ACHN (cell line): Measurements from ENCODE around the gene SLX4.

Experiments
- DNase-seq: peaks from one replicate; pipeline ENCODE4 v3.0.0-alpha.2; 2015
- in situ Hi-C: cut with HindIII; loops from 2 replicates; pipeline ENCODE4 v1.10.0; 2017; ENCODE audit warnings: low sequenced_read_pairs, low pct_ligation_motif_present, low pct_unique_long_range_greater_than_20kb

The SLX4 gene

DNA sequence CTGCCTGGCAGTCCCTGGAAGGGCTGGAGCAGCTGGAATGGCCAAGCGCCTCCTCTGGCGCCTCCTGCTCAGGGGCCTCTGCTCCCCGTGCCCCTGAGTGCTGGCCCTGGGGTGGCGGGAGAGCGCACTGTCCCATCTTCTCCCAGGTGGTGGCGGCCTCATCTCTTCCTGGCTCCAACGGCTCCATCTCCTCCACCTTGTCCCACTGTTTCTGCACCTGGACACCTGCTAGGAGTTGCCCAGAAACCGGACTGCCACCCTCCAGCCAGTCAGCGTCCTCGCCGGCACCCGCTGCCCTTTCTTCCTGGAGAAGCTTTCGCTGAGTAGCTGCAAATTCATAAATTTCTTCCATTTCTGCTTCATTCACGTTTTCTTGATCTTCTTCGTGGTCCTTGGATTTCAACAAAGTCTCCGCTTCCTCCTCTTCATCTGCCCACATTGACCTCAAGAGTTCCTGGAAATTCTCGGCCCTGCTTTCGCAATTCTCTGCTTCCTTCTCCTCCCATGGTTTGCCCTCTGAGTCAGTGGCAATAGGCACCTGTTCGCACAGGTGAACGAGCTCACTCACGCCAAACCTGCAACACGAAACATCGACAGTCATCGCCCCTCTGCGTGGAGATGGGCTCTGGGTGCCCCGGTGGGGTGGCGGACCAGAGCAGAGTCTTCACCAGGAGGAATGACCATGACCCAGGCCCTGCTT lies 20.5 kb downstream of the SLX4 start:
- in situ Hi-C loops = no loop called here

DNA sequence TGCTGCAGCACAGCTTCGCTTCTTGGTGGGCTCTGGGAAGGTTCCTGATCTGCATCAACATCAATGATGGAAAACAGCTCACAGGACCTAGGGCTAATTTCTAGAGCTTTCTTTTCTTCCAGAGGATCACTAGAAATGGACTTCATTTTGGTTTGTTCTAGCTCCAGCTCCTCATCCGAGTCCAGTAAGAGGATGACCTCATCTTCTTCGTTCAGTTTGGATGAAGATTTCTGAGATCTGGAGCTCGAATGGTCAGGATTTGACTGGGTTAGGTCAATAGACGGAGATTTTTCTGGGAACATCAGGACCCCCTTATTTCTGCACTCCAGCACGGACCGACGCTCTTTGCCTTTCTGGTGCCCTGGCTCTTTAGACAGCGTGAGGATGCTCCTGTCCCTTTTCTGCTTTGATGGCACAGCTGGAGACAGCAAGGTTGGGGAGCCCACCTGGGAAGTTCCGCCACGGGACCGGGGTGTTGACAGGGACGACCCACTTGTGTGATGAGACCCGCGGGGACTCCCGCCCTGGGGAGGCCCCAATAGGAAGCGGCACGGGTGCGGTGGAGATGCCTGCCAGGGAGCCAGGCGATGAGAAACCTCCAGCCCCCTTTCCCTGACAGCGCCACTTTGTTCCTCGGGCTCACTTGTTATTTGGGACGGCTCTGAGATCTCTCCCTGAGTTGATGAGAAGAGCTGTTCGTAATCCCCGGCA lies 21.3 kb downstream of the SLX4 start:
- in situ Hi-C loops = no loop called here
- no peak for DNase-seq

More for the DNA sequence above, 20.5 kb downstream of the SLX4 start:
- DNase-seq = no peak

DNA sequence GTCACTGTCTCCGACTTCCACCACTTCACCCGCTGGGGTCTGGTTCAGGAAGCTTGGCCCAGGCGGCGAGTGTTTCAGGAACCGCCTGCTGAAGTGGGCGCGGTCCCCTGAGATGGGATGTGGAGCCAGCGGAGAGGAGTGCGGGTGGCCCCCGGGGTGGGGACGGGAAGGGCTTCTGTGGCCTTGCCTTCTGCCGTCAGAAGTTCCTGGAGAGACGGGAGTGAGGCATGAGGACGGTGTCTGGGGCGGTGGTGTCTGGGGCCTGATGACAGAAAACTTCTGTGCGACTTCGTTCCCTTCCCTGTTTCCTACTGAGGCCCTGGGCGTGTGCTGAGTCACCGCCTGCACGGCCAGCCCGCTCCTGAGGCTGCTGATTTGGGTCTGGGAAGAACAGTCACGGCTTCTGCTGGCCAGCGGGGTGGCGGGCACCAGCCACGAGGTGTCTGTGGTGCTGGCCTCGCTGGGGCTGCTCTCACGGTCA lies 21.9 kb downstream of the SLX4 start:
- DNase-seq = no peak
- in situ Hi-C loops = no loop called here

DNA sequence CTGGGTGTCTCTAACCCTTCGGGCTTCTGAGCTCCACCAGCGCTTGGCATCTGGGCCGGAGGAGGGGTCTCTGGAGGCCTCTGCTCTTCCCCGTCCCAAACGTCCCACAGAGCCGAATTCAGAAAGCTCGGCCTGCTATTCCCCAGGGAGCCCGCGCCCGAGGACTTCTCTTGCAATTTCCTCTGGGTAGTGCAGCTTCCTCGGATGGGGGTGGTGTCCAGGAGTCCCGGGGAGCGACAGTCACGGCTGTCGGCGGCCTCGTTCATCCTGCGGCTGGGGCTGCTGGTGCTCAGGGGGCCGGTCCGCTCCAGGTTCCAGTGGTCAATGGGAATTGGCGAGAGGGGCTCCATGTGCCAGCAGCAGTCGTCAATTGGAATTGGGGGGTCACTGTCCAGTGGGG lies 22.4 kb downstream of the SLX4 start:
- in situ Hi-C loops = no loop called here

DNA sequence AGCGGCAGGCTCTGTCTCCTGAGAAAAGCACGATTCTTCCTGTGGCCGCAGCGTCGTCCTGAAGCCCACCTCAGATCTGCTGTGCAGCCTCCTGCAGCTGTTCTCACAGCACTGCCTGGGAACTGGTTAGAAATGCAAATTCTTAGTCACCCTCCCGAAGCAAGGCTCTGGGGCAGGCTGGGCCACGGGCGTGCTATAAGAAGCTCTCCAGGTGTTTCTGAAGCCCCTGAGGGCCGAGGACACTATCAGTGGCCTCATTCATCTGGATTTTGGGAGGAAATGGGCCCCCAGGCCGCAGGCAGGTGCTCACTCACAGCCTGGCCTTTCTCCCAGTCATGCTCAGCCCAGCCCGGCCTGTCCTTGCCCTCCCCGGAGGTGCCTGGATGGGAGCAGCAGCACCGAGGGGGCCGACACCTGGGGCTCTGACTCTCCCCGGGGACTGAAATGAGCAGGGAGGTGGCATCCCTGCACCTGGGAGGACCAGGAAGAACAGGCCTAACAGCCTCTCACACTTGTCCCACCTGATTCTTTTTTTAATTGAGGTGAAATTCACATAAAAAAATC lies 23.8 kb downstream of the SLX4 start:
- in situ Hi-C loops = no loop called here
- DNase-seq = no peak

More for the DNA sequence above, 22.4 kb downstream of the SLX4 start:
- DNase-seq = no peak

DNA sequence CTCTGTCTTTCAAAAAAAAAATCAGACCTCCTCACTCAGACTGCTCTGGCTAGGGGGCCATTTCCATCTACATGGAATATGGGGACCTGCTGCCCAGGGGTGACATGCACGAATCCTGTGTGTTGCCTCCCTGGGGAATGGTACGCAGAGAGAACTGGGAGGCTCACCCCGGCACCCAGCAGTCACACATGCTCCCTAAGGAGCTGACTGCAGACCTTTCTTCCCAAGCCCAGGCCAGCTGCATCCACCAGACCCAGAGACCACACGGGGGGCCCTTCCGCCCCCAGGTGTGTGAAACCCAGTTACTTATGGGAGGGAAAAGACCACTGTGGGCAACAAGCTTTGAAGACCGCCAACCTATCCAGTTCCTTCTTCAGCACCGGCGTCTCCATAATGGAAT lies 27.0 kb downstream of the SLX4 start:
- no peak for DNase-seq
- in situ Hi-C loops = no loop called here

DNA sequence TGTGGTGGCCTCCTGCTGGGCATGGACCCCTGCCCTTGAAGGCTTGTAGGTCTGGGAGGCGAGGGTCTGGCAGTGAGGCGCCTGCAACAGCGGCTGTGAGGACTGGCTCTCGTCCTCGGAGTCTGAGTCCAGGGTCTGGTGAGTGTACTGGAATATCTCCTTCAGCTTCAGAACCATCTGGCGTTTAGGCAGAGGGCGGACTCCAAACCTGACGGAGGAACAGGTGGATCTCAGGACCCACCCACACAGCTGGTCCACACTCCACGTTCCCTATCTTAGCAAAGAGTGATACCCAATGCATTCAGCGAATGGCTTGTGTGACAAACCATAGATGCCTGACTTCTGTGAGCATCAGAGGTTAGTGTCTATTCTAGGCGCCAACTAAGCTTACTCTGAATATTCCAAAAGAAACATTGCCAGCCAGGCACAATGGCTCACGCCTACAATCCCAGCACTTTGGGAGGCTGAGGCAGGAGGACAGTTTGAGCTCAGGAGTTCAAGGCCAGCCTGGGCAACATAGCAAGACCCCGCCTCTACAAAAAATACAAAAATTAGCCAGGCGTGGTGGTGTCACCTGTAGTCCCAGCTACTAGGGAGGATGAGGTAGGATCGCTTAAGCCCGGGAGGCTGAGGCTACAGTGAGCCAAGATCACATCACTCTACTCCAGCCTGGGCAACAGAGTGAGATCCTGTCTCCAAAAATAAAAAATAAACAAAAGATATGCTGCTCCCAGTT lies 27.9 kb downstream of the SLX4 start:
- no peak for DNase-seq
- in situ Hi-C loops = no loop called here

DNA sequence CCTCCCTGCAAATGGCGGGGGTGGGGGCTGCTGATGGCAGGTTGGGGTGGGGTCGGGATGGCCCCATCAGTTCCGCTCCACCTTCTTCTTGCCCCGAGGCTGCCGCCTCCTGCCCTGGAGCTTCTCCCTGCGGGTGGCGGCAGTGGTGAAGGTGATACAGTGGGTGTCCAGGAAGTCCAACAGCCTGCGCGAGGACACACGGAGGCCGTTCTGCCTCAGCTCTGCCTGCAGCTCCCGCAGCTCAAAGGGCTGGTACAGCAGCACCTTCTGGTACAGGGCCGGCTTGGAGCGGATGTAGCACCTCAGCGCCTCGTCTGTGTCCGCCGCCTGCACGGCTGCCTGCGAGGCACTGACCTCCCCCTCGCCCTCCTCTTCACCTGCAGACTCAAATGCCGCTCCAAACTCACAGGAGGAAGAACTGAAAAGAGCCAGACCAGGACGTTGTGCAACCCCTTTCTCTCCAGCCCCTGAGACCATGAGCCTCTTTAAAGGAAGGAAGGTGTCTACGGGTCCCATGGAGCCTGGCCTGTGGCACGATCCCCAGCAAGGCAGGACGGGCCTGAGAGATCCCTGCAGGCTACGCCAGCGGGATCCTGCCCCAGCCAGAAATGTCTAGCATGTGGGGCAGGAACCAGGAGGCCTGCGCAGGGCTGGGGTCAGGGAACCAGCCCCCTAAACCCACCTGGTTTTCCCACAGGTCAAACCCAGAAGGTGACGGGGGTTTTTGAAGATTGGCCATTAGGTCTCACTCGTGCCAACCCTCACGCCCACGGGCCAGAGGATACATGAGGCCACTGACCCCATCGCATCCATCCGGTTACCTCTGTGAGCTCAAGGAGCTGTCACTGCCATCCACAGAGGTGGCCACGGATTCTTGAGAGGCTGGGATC lies 28.9 kb downstream of the SLX4 start:
- DNase-seq = no peak
- in situ Hi-C loops = no loop called here

DNA sequence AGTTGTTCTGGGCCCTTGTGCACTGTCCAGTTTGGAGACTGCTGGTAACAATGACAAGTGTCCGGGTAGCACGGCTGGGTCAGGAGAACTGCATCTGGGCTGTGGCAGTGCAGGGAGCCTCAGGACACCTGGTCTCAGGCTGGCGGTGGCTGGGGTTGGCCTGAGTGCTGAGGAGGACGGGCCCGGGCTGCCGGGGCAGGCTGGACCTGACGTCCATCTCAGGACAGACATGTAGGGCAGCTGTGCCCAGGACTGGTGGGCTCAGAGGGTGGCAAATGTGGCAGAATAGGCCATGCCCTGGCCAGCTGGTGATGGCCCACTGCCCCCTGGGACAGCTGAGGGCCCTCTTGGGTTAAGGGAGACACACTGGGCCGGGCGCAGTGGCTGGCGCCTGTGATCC lies 30.0 kb downstream of the SLX4 start:
- no peak for DNase-seq
- in situ Hi-C loops = no loop called here

DNA sequence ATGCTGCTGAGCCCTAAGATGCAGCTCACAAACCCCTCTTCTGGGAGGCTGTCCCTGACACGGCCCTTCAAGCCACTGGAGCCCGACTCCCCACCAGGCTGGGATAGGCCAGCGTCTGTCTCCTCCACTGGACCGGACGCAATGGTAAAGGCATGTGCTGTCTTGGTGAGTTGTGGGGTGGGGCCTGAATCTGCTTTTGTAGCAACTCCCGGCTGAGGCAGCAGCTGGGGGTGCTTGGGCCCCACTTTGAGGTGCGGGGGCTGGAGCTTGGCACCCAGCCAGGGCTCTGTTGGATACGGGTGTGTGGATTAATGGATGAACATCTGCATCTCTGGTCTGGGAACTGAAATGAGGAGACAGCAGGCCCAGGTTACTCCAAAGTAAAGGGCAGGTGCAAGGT lies 30.7 kb downstream of the SLX4 start:
- in situ Hi-C loops = no loop called here

DNA sequence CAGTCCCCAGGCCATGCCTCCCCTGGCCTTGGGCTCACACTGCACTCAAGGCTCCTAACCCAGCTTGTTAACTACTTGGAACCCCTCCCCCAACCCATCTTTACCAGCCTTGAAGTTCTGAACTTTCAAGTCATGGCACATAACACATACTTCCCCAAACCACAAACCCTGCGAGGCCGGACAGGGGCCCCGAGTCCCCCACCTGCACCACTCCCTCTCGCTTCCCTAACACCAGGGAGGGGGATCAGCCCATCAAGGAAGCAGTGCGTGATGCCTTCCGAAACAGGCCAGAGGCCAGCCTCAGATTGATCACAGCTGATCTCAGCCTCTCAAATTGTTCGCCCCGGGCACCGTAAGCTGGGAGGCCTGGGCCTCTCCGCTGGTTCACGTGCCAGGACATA lies 31.2 kb downstream of the SLX4 start:
- in situ Hi-C loops = no loop called here
- DNase-seq = no peak

More for the DNA sequence above, 30.7 kb downstream of the SLX4 start:
- no peak for DNase-seq

DNA sequence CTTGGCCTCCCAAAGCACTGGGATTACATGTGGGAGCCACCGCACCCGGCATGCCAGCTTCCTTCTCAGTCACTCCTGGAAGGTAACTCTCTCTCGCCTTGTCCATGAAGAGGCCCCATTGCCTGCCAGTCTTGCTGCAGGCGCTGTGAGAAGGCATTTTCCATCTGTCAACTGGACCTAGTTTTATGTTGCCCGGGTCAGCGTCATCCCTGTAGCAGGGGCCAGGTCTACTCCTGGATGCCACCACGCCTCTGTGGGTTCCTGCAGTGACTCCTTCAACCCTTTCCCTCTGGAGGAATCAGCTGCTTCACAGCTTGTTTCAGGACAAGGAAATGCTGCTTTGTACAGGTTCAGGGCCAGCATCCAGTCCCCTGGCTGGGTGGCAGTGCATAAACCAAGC lies 31.6 kb downstream of the SLX4 start:
- in situ Hi-C loops = no loop called here
- DNase-seq = no peak

DNA sequence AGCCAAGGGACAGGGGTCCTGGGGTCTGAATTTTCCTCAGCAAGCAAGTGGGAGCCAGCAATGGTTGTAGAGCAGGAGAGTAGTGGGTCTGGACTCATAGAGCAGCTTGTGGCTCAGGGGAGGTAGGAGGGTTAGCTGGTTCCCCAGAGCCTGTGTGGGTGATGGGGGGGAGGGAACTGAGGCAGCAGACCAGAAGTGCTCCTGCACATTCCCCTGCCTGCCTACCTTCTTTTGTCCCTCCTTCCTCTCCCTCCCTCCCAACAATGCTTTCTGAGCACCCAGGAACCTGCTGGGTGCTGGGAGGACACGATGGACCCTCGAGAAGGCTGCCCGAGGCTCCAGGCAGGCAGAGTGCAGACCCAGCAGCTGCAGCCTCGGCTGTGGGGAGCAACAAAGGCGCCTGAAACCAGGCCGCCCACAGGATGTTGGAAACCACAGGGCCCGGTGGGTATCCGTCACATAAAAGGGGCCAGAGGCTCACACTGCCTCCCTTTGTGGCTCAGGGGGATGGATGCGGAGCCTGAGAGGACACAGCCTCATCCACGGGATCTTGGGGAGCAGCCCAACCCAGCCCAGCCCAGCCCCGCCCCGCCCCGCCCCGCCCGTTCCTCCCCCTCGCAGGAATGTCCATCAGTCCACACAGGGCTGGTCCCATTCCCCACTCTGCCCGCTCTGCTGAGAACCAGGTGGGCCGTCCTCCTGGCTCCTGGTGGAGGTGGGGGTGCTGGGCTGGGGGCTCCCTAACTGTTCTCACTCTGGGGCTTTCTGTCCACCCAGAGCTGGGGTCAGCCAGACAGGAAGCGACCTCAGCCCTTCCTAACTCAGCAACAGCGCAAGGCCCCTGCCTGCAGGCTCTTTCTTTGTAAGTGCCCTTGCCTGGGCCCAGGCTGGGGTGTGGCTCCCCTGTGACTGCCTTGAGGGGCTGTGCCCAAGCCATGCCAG lies 32.5 kb downstream of the SLX4 start:
- no peak for DNase-seq
- in situ Hi-C loops = no loop called here

DNA sequence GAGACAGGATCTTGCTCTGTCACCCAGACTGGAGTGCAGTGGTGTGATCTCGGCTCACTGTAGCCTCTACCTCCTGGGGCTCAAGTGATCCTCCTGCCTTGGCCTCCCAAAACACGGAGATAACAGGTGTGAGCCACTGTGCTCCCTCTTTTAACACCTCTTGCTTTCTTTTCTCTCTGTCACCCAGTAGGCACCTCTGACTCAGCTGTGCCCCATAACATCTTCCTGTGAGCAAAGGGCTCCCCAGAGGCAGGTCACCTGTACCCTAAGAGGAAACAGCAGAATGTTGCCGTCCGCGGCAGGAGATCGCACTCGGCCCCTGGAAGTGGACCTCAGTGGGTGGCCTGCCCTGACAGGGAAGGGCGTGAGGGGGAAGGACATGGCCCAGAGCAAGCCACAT lies 33.3 kb downstream of the SLX4 start:
- DNase-seq = no peak
- in situ Hi-C loops = no loop called here

DNA sequence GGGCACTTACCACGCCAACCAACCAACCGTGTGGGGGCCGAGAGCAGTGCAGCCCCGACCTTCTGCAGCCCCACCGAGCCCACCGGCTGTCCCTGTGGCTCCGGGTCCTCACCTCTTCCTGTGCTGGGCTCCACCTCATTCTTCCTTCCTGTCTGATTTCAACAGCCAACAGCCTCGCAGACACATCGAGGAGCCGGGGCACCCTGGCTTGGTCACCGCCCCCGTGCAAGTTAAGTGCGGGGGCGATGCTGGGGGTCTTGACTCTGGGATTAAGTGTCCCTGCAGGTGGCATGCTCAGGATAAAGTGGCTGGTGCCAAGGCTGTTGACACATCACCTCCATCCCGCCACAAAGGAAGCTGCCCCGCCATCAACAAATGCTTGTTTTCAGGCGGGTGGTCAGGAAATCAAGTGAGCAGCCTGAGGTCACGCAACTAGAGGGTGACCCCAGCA lies 34.1 kb downstream of the SLX4 start, which contains the start of gene NLRC3:
Gene NLRC3 (minus strand): TSS at position 102 of the 451 bp plus-strand sequence. CDS start 12,367 bp downstream, outside the sequence.
- in situ Hi-C loops = no loop called here
- no peak for DNase-seq

DNA sequence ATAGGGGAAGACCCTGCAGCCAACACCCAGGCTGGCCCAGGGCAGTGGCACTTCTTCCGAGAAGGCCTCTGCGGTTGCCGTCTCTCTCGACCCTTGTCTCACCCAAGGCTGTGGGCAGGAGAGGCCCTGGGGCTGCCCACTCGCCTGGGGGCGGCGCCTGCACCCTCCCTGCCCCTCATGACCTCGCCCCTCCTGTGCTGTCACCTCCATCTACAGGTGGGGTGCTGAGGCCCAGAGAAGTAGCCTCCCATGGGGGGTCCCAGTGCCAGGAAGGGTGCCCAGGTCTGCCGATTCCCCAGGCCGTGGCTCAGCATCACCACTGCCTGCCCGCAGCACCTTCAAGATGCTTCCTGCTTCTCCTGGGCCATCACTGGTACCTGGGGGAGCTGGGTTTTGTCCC lies 35.2 kb downstream of the SLX4 start:
- in situ Hi-C loops = no loop called here
- no peak for DNase-seq

DNA sequence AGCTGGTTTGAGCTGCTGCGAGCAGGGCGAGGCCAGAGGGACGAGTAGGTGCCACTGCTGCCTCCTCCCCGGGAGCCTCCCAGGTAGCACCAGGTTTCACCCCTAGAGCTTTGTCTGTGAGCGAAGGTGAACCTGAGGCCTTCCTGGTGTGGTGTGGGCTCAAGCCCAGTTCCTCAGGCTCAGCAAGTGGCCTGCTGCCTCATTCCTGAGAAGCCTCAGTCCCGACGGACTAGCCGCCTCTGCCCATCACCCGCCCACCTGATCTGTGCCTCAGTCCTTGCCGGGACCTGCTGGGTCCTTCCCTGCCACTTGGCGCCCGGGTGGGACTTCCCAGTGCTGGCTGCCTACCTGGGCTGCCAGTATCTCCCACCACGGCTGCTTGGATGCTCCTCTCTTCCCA lies 35.9 kb downstream of the SLX4 start:
- in situ Hi-C loops = no loop called here
- DNase-seq = no peak
